Right ventricle myocardium superior (tissue), 1 donor: ENCODE results near the gene ST8SIA2. TPM values are rescaled to one million over a fixed set of nuclear protein-coding genes. Genes with fewer than 3 reads are reported as not detected.

ENCODE experiments used
- ATAC-seq: fragments of 200-7000 bp; cut with Tn5 transposase; one replicate; pipeline ENCODE4 v1.9.1; 2020; ENCODE audit warnings: mild to moderate bottlenecking; ENCODE audit not compliant: poor library complexity
- DNase-seq: peaks from one replicate; pipeline ENCODE4 v3.0.0-alpha.2; 2020
- intact Hi-C: fragments of 100-400 bp; cut with DNase I; formaldehyde crosslinking; loops from one replicate; pipeline ENCODE4 v1.11.2; 2022
- total RNA-seq: library from RNA; stranded (reverse); fragmentation: NEBNext Ultra II Directional; extraction: Animal tissue kit (Norgen Biotek cat#: 25700); gene quantifications from one replicate; pipeline ENCODE4 v1.2.1, GENCODE V29; 2021
- donor health status: DM: no; HTN: yes; CAD: no; lungs with severe emphysema.

ST8SIA2 gene
- total RNA-seq, 1 donor from 2014 or later = 2.0 TPM

DNA sequence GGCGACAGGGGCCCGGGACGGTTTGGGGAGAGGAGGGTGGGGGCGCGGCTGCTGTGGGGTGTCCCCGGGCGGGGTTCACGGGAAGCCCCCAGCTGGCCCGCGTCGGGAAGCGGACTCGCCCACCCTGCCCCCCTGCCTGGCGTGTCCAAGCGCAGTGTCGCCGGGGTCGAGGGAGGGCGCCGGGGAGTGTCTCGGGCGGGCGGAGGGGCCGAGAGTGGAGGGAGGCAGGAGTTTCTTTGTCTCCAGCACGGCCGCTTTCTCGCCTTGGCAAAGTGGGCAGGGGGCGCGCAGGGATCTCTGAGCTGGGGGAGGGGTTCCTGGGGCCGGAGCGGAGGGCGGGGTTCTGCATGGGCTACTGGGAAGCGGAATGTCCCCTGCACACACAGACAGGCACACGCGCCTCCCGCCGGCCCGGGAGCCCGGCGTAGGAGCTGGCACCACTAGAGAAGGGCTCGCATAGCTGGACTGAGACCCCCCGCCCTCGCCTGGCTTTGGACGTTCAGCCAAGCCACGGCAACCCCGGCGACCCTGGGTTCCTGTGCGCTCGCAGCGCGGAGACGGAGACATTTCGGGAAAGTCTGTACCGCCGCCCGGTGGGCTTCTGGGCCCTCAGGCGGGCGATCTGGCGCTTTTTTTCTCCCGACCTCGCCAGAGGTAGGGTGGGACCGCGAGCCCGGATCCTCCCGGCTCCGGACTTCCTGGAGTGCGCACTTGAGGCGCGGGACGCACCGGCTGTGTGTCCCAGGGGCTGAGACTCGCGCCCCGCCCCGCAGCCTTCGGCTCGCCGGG is 822 bp downstream of the ST8SIA2 start:
- intact Hi-C loops = no loop called here
- no peak for DNase-seq
- ATAC-seq = peak; percentile 48

DNA sequence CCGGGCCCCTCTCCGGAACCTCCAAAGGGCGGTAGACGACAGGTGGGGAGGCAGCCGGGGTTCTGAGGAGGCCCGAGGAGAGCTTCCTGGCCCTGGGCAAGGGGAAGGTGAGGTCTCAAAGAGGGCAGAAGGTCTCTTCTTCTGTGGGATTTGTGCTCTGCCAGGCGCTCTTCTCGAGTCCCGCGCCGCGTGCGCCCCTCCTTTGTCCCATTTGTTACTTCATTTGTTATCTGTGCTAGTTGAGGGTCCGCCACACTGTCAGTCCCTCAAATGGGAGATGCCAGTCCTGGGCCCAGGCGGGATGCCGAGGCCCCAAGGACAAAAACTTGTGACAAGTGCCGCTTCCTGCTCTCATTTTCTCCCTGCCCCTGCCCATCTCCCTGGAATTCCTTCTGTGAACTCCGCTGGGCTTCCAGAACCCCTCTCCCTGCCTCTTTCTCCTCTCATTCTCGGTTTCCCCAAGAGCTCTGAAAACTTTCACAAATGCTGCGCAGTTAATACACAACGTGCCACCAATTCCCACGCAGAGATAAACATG is 1.5 kb downstream of the ST8SIA2 start:
- DNase-seq = no peak
- no peak for ATAC-seq
- intact Hi-C loops = no loop called here

DNA sequence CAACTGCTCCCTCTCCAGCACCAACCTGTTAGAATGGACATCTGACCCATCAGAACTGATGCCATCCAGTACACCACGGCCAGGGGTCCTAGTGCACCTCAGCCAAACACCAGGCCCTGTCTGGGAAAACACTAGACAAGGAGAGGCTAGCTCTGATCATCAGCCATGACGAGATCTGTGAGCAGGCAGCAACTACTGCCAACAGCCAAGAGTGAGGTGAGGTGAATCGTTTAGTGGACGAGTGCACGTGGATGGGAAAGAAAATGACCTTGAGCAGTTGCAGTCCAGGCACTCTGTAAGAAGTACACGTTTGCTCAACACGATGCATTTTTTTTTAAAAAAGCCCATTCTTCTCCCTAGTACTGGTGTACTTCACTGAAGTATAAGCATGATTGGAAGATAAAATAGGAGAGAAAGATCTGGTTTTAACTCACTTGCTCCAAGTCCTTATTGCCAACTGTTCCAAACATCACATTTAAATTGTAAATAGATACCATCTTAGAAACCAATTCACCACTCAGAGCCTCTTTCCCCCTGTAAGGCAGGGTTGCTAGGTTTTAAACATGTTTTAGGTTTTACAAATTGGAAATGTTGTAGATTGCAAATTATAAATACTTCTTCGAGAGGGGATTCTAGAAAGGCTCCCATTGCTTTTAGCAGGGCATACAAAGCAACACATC is 5.7 kb downstream of the ST8SIA2 start:
- ATAC-seq = peak; percentile 14
- intact Hi-C loops = no loop called here
- no peak for DNase-seq

DNA sequence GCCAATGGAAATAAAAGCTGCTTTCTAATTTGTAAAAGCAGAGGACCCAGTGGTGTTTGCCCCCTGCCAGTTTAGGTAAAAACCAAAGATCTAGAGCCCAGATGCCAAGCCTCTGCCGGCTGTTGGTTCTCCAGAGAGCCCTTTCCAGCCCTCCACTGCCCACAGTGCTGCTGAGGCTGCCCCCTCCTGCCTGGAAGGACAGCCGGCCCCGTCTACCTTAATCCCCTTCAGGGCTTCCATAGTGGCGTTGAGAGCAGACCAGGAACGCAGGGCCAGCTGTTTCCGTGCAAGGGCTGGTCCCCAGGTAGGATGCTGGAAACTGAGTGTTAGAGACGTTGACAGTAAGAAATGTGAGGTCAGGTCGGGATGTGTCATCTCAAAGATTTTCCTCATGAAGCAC is 6.9 kb downstream of the ST8SIA2 start:
- ATAC-seq (no peak), DNase-seq (no peak)
- intact Hi-C loops = no loop called here

DNA sequence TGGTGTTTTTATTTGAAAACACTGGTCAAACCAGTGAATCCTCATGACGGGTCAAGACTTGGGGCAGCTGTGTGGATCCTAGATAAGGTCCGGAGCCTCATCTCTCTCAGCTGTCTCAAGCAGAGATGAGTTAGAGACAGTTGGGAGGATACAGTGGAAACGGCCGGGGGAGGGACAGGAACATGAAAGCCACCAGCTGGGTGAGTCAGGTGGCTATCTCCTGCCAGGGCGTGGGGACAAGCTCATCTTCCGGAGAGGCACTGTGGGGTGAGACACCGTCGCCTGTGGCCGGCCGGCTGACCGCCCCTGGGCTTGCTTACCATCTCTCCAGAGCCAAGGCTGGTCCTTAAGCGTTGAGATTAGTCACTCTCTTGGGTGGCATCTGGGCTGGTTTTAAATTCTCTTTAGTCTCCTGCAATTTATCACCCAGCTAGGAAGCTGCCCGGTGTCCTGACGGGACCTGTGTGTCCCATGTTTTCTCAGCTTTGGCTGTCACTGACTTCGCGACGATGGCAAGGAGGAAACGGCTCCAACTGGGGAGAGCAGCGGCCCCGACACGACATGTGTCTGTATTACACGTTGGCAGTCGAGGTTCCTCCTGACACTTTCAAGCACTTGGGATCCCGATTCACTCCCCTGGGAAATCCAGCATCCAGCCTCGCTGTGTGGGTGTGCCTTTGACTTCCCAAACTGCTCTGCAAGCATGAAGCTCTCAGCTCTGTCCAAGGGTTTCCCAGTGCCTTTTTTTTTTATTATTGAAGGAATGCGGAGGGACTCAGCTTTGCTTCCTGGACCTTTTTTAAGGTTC is 7.5 kb downstream of the ST8SIA2 start:
- ATAC-seq = no peak
- no peak for DNase-seq
- intact Hi-C loops = no loop called here

DNA sequence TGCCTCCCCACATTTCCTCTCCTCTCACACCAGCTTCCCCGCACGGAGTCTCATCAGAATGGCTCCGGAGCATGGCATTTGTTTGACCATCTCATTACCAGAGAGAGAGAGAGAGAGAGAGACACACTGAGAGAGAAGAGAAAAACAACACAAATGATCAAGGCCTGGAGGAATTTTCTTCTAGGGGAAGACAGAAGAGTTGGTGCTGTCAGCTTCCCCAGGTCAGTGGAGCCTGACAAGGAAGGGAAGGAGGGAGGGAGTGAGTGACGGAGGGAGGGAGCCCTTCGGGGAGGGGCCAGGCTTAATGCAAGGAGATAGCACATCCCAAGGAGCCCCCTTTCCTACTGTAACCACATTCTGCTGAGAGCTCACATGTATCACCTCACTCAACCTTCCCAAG is 9.1 kb downstream of the ST8SIA2 start:
- intact Hi-C loops = no loop called here
- ATAC-seq (no peak), DNase-seq (no peak)

DNA sequence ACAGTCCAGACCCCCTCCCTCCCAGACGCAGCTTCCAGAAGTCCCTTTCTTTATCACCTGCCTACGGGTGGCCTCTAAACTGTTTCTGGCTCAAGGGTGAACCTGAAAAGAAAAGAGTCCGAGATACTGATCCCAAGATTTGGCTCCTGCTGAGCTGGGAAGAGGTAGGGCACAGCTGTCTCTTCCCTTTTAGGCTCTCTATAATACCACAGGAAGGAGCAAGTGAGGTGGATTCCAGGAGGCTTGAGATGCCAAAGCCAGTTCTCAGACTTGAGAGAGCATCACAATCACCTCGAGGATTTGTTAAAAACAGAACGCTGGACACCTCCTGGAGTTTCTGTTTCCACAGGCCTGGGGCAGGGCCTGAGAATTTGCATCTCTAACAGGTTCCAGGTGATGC is 12.3 kb downstream of the ST8SIA2 start:
- intact Hi-C loops = no loop called here
- DNase-seq (no peak), ATAC-seq (no peak)

DNA sequence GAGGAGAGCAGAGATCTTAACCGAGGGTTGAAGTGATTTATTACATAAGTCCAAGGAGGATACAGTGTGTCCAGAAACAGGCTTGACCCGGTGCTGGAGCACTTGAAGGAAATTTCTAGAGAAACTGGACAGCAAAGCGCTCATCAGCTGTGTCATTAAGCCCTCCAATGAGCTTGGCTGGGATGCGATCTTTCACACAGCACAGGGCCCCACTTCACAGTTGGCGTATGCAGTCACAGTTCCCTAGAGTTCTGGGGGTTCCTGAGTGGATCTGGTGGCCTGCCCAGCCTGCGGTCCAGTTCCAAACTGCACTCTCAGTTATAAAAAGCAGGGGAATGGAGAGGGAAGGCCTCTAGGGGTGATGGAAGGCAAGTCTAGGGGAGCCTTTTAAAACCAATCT is 13.6 kb downstream of the ST8SIA2 start:
- DNase-seq (no peak), ATAC-seq (no peak)
- intact Hi-C loops = no loop called here

DNA sequence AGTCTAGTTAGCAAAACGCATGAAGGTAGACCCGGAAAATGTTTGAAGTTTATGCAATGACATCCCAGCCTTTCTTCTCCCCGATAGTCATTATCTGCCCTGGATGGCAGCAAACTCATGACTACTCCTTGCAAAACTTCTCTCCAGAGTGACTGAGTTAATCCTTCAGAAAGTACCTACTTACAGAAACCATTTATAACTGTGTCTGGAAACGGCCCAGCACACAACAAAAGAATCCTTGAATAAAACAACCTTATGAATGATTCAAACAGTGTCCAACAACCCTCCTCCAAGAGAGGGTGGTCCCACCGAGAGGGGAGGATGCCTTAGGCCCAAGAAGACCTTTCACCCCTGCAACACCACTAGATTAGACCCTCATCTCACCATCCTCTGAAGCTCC is 14.2 kb downstream of the ST8SIA2 start:
- intact Hi-C loops = no loop called here
- ATAC-seq = no peak
- DNase-seq = no peak

DNA sequence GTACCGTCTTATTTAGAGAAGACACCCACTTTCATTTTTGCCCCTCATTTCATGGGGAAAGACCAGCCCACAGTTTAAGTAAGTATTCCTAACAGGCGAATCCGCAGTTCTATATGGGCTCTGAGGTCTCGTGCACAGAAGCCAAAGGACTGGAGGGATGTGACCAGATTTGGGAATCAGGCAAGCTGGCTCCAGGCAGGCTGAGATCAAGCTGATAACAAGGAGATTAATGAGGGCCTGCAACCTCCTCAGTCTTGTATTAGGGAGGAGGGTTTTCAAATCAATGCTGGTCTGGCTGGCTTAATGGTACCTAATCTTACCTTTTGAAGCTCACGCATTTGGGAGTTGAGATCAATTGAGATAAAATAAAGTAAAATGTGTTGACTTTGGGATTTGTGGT is 15.3 kb downstream of the ST8SIA2 start:
- intact Hi-C loops = no loop called here
- no peak for ATAC-seq
- DNase-seq = no peak

DNA sequence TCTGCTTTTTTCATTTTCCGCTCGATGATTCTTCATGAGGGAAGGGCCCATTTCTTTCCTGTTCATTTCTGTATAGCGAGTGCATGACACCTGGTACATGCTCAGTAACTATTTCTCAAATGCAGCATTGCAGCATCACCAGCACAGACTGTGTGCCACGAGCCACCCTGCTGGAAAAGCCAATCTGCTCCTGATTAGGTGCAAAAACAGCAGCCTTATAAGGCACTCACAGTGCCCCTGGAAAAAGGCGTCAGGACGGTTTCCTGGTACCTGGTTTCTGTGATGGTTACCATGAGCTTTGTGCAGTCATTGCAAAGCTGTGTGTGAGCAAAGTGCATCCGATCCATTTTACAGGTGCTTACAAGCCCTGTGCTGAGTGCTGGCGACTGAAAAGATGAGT is 15.8 kb downstream of the ST8SIA2 start:
- DNase-seq (no peak), ATAC-seq (no peak)
- intact Hi-C loops = no loop called here

DNA sequence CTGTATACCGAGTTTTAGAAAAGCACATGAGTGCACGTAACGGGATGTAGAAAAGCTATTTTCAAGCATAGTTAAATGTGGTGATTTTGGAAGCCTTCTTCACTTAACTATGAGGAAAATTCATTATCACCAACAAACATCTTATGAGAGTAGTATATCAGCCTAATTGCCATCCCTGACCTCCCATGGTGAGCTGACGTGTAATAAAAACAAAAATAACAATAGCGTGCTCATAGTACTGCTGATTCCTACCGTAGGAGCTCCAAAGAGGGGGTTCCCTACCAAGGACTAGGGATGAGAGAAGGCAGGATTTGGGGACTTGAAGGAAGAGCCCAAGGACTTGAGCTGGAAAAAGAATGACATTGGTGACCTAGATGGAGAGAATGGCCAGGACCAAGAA is 16.9 kb downstream of the ST8SIA2 start:
- intact Hi-C loops = no loop called here
- DNase-seq (no peak), ATAC-seq (no peak)

DNA sequence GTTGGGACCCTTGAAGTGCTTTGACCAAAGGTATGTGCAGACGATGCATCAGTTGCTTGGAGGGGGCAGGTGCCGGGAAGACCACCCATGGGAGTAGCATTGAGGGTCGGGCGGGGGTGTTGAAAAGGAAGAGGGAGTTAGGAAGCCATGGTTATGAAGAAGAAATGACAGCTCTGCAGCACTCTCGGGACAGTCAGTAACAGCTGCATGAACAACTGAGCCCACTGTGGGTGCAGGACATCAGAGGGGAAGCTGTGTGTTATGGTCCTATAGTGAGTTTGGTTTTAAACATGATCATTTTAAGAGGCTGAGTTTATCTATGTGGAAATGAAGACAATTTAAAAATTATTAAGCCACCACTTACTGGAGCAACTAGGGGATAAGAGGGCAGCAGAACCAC is 17.6 kb downstream of the ST8SIA2 start:
- ATAC-seq (no peak), DNase-seq (no peak)
- intact Hi-C loops = no loop called here

DNA sequence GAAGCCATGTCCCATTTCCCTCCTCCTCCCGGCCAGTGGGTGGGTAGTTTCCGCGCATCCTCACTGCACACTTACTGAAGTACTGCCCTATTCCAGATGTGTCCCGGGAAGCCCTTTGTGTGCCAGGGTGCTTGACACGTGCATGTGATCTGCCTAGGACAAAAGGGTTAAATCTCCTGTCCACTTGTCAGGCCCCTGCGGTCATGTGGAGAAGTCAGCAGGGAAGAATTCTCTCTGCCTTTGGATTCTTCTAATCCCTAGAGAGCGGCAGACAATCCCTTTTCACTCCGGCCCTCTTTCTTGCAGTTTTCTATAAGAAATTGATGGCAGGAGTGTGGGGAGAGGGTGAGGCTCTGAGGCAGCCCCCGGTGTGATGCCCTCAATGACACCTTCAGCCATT is 19.8 kb downstream of the ST8SIA2 start:
- ATAC-seq (no peak), DNase-seq (no peak)
- intact Hi-C loops = no loop called here

DNA sequence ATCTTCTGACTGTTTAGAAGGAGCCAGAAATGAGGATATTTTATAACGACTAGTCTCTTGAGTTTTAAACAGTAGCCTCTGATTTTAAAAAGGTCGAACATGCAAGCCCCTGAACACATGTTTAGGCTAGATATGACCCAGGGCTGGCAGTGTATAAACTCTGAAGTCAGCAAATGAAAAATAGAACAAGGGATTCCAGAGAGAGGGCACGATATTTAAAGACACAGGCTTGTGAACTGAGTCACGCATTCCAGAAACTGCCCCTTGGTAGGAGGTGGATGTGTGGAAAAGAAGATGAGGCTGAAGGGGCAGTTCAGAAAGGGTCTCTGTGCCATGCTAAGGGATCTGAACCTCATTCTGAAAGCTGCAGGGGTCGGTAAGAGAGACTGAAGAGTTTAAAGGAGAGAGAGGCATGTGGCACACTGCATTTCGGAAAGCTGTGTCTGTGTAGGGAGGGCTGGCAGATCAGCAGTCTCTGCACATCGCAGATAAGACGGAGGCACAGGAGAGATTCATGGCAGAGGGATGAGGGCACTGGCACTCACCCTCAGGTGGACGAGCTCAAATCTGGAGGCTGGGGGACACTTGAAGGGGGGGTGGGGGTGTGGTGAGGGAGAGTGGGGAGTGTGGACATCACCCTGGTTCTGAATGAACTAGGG is 22.1 kb downstream of the ST8SIA2 start:
- intact Hi-C loops = no loop called here
- ATAC-seq = peak; percentile 78

DNA sequence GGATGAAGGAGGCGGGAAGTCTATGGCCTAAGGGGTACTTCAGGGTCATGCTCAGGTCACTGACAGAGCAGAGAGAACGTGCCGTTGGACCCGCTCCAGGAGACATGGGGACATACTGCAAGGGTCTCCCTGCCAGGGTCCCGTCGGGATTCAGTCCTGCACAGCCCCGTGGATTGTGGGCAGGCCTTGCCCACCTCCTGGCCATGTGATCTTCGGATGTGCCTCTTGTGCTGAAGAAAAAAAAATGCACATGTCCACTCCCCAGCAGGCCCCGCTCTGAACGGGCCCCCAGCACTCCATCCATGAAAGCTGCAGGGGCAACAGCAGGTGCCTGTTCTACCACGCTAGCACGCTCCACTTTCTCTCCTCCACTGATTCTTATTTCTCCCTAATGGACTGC is 22.9 kb downstream of the ST8SIA2 start:
- intact Hi-C loops = no loop called here
- no peak for DNase-seq
- ATAC-seq = peak; percentile 13

More for the DNA sequence above, 22.1 kb downstream of the ST8SIA2 start:
- DNase-seq = no peak

DNA sequence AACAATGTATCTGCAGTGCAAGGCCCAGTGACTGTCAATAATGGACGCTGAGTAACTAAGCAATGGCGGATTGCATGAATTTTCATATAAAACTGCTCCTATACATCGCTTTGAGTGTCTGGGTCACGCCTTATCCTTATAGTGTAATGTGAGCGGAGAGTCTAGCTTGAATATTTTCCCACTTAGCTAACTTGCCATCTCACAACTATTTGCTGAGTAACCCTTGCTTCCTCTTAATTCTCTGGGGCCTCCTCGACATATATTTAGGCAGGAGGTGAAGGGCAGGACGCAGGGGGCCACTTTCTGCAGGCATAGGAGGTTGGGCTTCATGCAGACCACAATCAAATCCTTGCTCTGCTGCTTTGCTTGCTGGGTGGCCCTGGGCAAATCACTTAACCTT is 24.0 kb downstream of the ST8SIA2 start:
- intact Hi-C loops = no loop called here
- DNase-seq (no peak), ATAC-seq (no peak)

DNA sequence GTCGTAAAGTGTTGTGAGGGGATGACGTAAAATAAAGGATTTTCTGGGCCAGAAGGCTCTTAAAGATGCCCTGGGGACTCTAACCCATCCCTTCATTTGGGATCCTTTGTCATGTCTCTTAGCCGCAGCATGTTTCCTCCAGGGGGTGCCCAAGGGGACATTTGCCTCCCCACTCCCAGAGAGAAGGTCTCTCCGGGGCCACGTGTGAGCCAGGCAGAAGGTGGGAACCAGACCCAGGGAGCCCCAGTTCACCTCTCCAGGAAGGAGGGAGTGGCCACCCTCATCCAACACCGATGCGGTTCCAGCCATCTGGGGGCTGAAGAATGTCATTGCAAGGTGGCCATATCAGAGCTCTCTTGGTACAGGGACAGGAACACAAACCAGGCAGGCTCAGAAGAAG is 25.2 kb downstream of the ST8SIA2 start:
- intact Hi-C loops = no loop called here
- no peak for ATAC-seq
- DNase-seq = no peak

DNA sequence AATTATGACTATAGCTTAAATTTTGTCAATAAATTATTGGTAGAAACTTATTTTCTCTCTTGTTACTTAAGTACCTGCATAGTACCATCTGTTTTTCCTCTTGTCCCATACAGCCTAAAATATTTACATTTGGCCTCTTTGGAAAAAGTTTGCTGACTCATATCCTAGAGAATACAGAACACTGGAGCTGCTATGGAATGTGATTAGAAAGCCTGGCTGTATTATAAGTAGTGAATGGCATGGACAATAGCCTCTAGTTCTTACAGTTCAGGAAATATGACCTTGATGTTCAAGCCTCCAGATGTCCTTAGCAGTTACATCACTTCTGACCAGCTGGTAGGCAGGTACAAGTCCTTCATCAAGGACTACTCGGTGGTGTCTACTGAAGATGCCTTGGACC is 28.3 kb downstream of the ST8SIA2 start:
- DNase-seq (no peak), ATAC-seq (no peak)
- intact Hi-C loops = no loop called here
